ENCODE results near the gene GRAMD1A. TPM values are rescaled to one million over a fixed set of nuclear protein-coding genes. Genes with fewer than 3 reads are reported as not detected.

GRAMD1A gene
- total and polyA plus RNA-seq, 9 of the 15 experiments (the other 6 are each of a cell fraction or from before 2014, with no cell fraction given): 1.4 to 63.8 (median 38.5) TPM

GRCh38 chr19:35002037-35002535 is 2.0 kb downstream of the GRAMD1A start (continued):
- no peak for TF ChIP-seq SRSF9 (IDR thresholded peaks at IDR 0.05; ENCODE audit: borderline replicate concordance, low read depth, low read length)

GRCh38 chr19:35004517-35005255 is 4.6 kb downstream of the GRAMD1A start:
- intact Hi-C loops (cut with micrococcal nuclease) (no loop called here), in situ Hi-C loops (cut with MboI) (no loop called here)
- DNase-seq (ENCODE audit: extremely low read depth in 1 of 4, low spot score in 3 of 4) (no peak), ATAC-seq (no peak), FAIRE-seq (no peak)
- H3K9ac ChIP-seq (ENCODE audit: insufficient read depth in 1 of 2, low read depth in 2 of 2, low read length in 2 of 2): peak overlapping the region in 1 of 2 experiments; percentile 61; a peak in 2 of 4 replicates
- peaks cover 6% of the 10 kb centered on the region for H4K20me1 ChIP-seq (replicated peaks; ENCODE audit: control insufficient read depth, insufficient read depth, low read length)
- H3K4me3 ChIP-seq: no peak overlapping the region
- no peak overlapping the region for H3K4me2 ChIP-seq (ENCODE audit: insufficient read depth, low read length)
- BruUV-seq (replicated peaks): no TSS peak
- H3K9me1 ChIP-seq (ENCODE audit: control insufficient read depth, insufficient read depth, low read length): no peaks in the 10 kb centered on the region
- H3K27ac ChIP-seq (ENCODE audit: extremely low read depth, low read depth, low read length): no peak overlapping the region
- H2AFZ ChIP-seq (ENCODE audit: low read depth, low read length): no peak overlapping the region
- no peaks in the 10 kb centered on the region for H3K27me3 ChIP-seq (ENCODE audit: control insufficient read depth in 2 of 2, insufficient read depth in 2 of 2, low read length in 2 of 2)
- no peaks in the 10 kb centered on the region for H3K9me3 ChIP-seq (replicated peaks; ENCODE audit: control insufficient read depth, insufficient read depth, low read depth, low read length)
- peaks cover 68% of the 10 kb centered on the region for H3K79me2 ChIP-seq (ENCODE audit: control insufficient read depth, insufficient read depth, low read length)
- H3K4me1 ChIP-seq (replicated peaks in 1 of 2; ENCODE audit: control insufficient read depth in 2 of 2, insufficient read depth in 2 of 2, low read length in 2 of 2): peaks cover 19 to 45% of the 10 kb centered on the region in 2 experiments
- peaks cover 58% of the 10 kb centered on the region; the same call in 2 of the 3 replicates for H3K36me3 ChIP-seq (ENCODE audit: control insufficient read depth, insufficient read depth, low read length)
- ChIA-PET POLR2A (no interaction called here), CTCF (ENCODE audit: low intra/inter-chr PET ratio) (no interaction called here)
- 94% methylated on average over 17 of the region's 18 CpGs for WGBS (ENCODE audit: insufficient coverage, low coverage, missing lambda C conversion rate)
- TF ChIP-seq ELF1 (tag; IDR thresholded peaks at IDR 0.05): no peak
- TF ChIP-seq ZNF24 (IDR thresholded peaks at IDR 0.05): no peak
- TF ChIP-seq AFF4 (CRISPR knock-in tag; IDR thresholded peaks at IDR 0.05): no peak
- no peak for TF ChIP-seq MTF1 (CRISPR knock-in tag; IDR thresholded peaks at IDR 0.05; ENCODE audit: borderline replicate concordance)
- TF ChIP-seq HMG20B (CRISPR knock-in tag; IDR thresholded peaks at IDR 0.05): no peak
